ENCODE data around the gene CIAO3. TPM values are rescaled to one million over a fixed set of nuclear protein-coding genes. Genes with fewer than 3 reads are reported as not detected.
A peak's percentile ranks its signal among the peaks of the same experiment; 100 is the strongest.

CIAO3 gene
- total and polyA plus RNA-seq, 10 of the 15 experiments (the other 5 are each of a cell fraction or from before 2014, with no cell fraction given) = 1.4 to 37.5 (median 30.8) TPM

- peaks cover 7% of the 10 kb centered on the region for H3K4me1 ChIP-seq (ENCODE audit: control insufficient read depth, insufficient read depth, low read length)
- no peaks in the 10 kb centered on the region; the same call in 2 of the 3 replicates for H3K9me3 ChIP-seq (replicated peaks; ENCODE audit: control insufficient read depth, insufficient read depth, low read length)
- peak overlapping the region; percentile 29; the same call in 1 of the 2 replicates for H2AFZ ChIP-seq (ENCODE audit: control insufficient read depth, low read depth, low read length)
- no peaks in the 10 kb centered on the region for H3K36me3 ChIP-seq (ENCODE audit: control insufficient read depth in 2 of 2, insufficient read depth in 2 of 2, low read length in 1 of 2)
- FAIRE-seq (no peak), ATAC-seq (no peak), DNase-seq (ENCODE audit: low read depth, low spot score) (no peak)
- H3K9ac ChIP-seq (ENCODE audit: control insufficient read depth, insufficient read depth, low read length) = no peak overlapping the region
- ChIA-PET CTCF (interaction anchor here (0.6 to 1.6 kb wide), 4 partner anchors 15 to 105 kb away, joined by 3 to 5 read pairs (median 3); no protein-coding TSS in a partner anchor), SMC1A (ENCODE audit: uncharacterized antibody, unreplicated experiment) (no interaction called here), POLR2A (interaction anchor here (0.7 to 2.0 kb wide), 6 partner anchors 11 to 58 kb away, joined by 3 to 7 read pairs (median 4); partner anchors contain the start of genes ANTKMT, HAGHL, JMJD8 and METRN), RAD21 (ENCODE audit: unreplicated experiment) (interaction anchor here (0.9 kb wide), 1 partner anchor 25 kb away, joined by 3 read pairs; no protein-coding TSS in a partner anchor)
- WGBS (ENCODE audit: insufficient coverage, insufficient replicate concordance, low lambda C conversion rate, missing lambda C conversion rate) = 21% methylated on average over 16 of the region's 37 CpGs
- H3K79me2 ChIP-seq (ENCODE audit: control insufficient read depth, insufficient read depth, low read length) = peaks cover 3% of the 10 kb centered on the region; the same call in 1 of the 2 replicates
- peak overlapping the region; percentile 89 for H3K4me2 ChIP-seq (ENCODE audit: control insufficient read depth, insufficient read depth)
- no peaks in the 10 kb centered on the region for H4K20me1 ChIP-seq (ENCODE audit: control insufficient read depth, insufficient read depth)
- in situ Hi-C loops (cut with MboI) = no loop called here
- no TSS peak for BruUV-seq (replicated peaks)
- intact Hi-C loops (cut with micrococcal nuclease; ENCODE audit: unreplicated experiment) = no loop called here
- no peak overlapping the region; the same call in 1 of the 2 replicates for H3K4me3 ChIP-seq
- H3K27me3 ChIP-seq (replicated peaks in 1 of 2; ENCODE audit: control insufficient read depth in 2 of 2, insufficient read depth in 2 of 2, low read length in 1 of 2) = peaks cover 2 to 6% of the 10 kb centered on the region in 2 experiments; a peak in 3 of 4 replicates
- no peak for TF ChIP-seq ZBTB40 (IDR thresholded peaks at IDR 0.05; ENCODE audit: borderline replicate concordance)
- no peak for TF ChIP-seq NFXL1 (IDR thresholded peaks at IDR 0.05; ENCODE audit: borderline replicate concordance)
- no peak for TF ChIP-seq ZNF687 (IDR thresholded peaks at IDR 0.05)
- no peak overlapping the region for H3K27ac ChIP-seq (ENCODE audit: control insufficient read depth, insufficient read depth)
These were observed 45.9 kb downstream of the CIAO3 start for GRCh38 chr16:694863-695354.

All from GM12878 (cell line).